Thymus (tissue), 11 donors: Measurements from ENCODE around the gene CDK9. TPM values are rescaled to one million over a fixed set of nuclear protein-coding genes. Genes with fewer than 3 reads are reported as not detected.

Experiments
- DNase-seq, 9 donors: peaks; one replicate each; pipeline ENCODE4 v3.0.0-alpha.2; 2013; ENCODE audit warnings: low spot score in 9 of 9, low read depth in 6 of 9, missing footprints in 1 of 9
- H3K27ac ChIP-seq, 2 donors: one replicate each; pipeline ENCODE4 v1.5.1; 2013; ENCODE audit warnings: control low read depth in 1 of 2, low read depth in 1 of 2, low read length in 1 of 2, mild to moderate bottlenecking in 1 of 2, moderate library complexity in 1 of 2
- H3K27me3 ChIP-seq, 2 donors: one replicate each; pipeline ENCODE4 v1.5.1; 2013; ENCODE audit warnings: low read length in 1 of 2; ENCODE audit not compliant: control insufficient read depth in 2 of 2, insufficient read depth in 1 of 2
- H3K36me3 ChIP-seq, 2 donors: one replicate each; pipeline ENCODE4 v1.5.1; 2013; ENCODE audit warnings: low read length in 1 of 2, mild to moderate bottlenecking in 1 of 2, moderate library complexity in 1 of 2; ENCODE audit not compliant: control insufficient read depth in 2 of 2, insufficient read depth in 2 of 2
- H3K4me1 ChIP-seq, 2 donors: one replicate each; pipeline ENCODE4 v1.5.1; 2013; ENCODE audit warnings: low read length in 2 of 2; ENCODE audit not compliant: control insufficient read depth in 2 of 2, insufficient read depth in 2 of 2
- H3K4me3 ChIP-seq, 2 donors: one replicate each; pipeline ENCODE4 v1.5.1; 2013; ENCODE audit warnings: low read length in 2 of 2, control low read depth in 1 of 2, mild to moderate bottlenecking in 1 of 2
- H3K9me3 ChIP-seq, 2 donors: one replicate each; pipeline ENCODE4 v1.5.1; 2013; ENCODE audit warnings: low read length in 1 of 2, mild to moderate bottlenecking in 1 of 2; ENCODE audit not compliant: control insufficient read depth in 2 of 2, insufficient read depth in 1 of 2
- WGBS: extraction: QIAGEN DNeasy Blood & Tissue Kit; methylation state at CpG from one replicate; pipeline ENCODE4 v1.1.7; 2013; 5-methylcytosine and 5-hydroxymethylcytosine counted together
- polyA plus RNA-seq: library from polyadenylated mRNA; stranded (reverse); fragments of 200-250 nt; gene quantifications from one replicate; pipeline ENCODE4 v1.2.3, GENCODE V29; 2013
- total RNA-seq: library from RNA; stranded (reverse); fragments of 120-200 nt; gene quantifications from one replicate; pipeline ENCODE4 v1.2.4, GENCODE V29; 2013
- donor health status: healthy.

Gene CDK9
- total and polyA plus RNA-seq, 2 donors = 38.9 to 122 TPM

GRCh38 chr9:127767909-127768331, 17.9 kb upstream of the CDK9 start:
- Histone ChIP-seq H3K4me1 (peaks cover 38 to 69% of the 10 kb centered on the region in 2 donors), H3K9me3 (no peaks in the 10 kb centered on the region), H3K4me3 (peak overlapping the region in 1 of 2 donors; percentile 9), H3K27me3 (no peaks in the 10 kb centered on the region), H3K27ac (peak overlapping the region in 1 of 2 donors; percentile 48), H3K36me3 (peaks cover 68 to 78% of the 10 kb centered on the region in 2 donors)
- no peak for DNase-seq
- 91% methylated on average over 13 of the region's 13 CpGs for WGBS

- Histone ChIP-seq H3K27ac (peak overlapping the region in 1 of 2 donors; percentile 48), H3K27me3 (no peaks in the 10 kb centered on the region), H3K4me1 (peaks cover 38 to 76% of the 10 kb centered on the region in 2 donors), H3K4me3 (no peak overlapping the region), H3K9me3 (no peaks in the 10 kb centered on the region), H3K36me3 (peaks cover 69 to 79% of the 10 kb centered on the region in 2 donors)
- 85% methylated on average over 8 of the region's 8 CpGs for whole genome bisulfite sequencing
- no peak for DNase-seq
Observed at GRCh38 chr9:127768698-127769097, 17.1 kb upstream of the CDK9 start.

- Histone ChIP-seq H3K36me3 (peaks cover 69 to 82% of the 10 kb centered on the region in 2 donors), H3K27ac (peak overlapping the region in 1 of 2 donors; percentile 1), H3K27me3 (no peaks in the 10 kb centered on the region), H3K9me3 (no peaks in the 10 kb centered on the region), H3K4me1 (peaks cover 41 to 78% of the 10 kb centered on the region in 2 donors), H3K4me3 (no peak overlapping the region)
- DNase-seq = no peak
- WGBS = 96% methylated on average over 5 of the region's 5 CpGs
Observed at GRCh38 chr9:127769101-127769500, 16.7 kb upstream of the CDK9 start.

- H3K27ac ChIP-seq = peak overlapping the region; percentile 85 to 87
- peak overlapping the region; percentile 55 to 59 for H3K4me3 ChIP-seq
- 11% methylated on average over 4 of the region's 4 CpGs for WGBS
- H3K27me3 ChIP-seq = no peaks in the 10 kb centered on the region
- peaks cover 49 to 82% of the 10 kb centered on the region in 2 donors for H3K4me1 ChIP-seq
- peaks cover 65 to 86% of the 10 kb centered on the region in 2 donors for H3K36me3 ChIP-seq
- peak in 2 of 9 donors; percentile 42 to 57 for DNase-seq
- no peaks in the 10 kb centered on the region for H3K9me3 ChIP-seq
Observed at GRCh38 chr9:127769929-127770582, 15.8 kb upstream of the CDK9 start.

GRCh38 chr9:127770583-127770904, 15.3 kb upstream of the CDK9 start:
- WGBS = 48% methylated on average over 3 of the region's 3 CpGs
- Histone ChIP-seq H3K27me3 (no peaks in the 10 kb centered on the region), H3K4me1 (peaks cover 50 to 87% of the 10 kb centered on the region in 2 donors), H3K4me3 (peak overlapping the region; percentile 55 to 59), H3K27ac (peak overlapping the region; percentile 85 to 87), H3K36me3 (peaks cover 61 to 82% of the 10 kb centered on the region in 2 donors), H3K9me3 (no peaks in the 10 kb centered on the region)
- DNase-seq = no peak

GRCh38 chr9:127770905-127771569, 14.8 kb upstream of the CDK9 start:
- H3K36me3 ChIP-seq = peaks cover 58 to 78% of the 10 kb centered on the region in 2 donors
- 7% methylated on average over 43 of the region's 43 CpGs for WGBS
- peak overlapping the region; percentile 85 to 87 for H3K27ac ChIP-seq
- peak in 8 of 9 donors; percentile 91 to 98 (median 95) for DNase-seq
- no peaks in the 10 kb centered on the region for H3K27me3 ChIP-seq
- H3K9me3 ChIP-seq = no peaks in the 10 kb centered on the region
- peaks cover 50 to 92% of the 10 kb centered on the region in 2 donors for H3K4me1 ChIP-seq
- peak overlapping the region; percentile 55 to 59 for H3K4me3 ChIP-seq

GRCh38 chr9:127771570-127772189, 14.2 kb upstream of the CDK9 start:
- WGBS = 19% methylated on average over 19 of the region's 19 CpGs
- no peaks in the 10 kb centered on the region for H3K9me3 ChIP-seq
- peak in 1 of 9 donors; percentile 93 for DNase-seq
- peaks cover 52 to 72% of the 10 kb centered on the region in 2 donors for H3K36me3 ChIP-seq
- no peaks in the 10 kb centered on the region for H3K27me3 ChIP-seq
- H3K27ac ChIP-seq = peak overlapping the region; percentile 19 to 89
- peaks cover 50 to 93% of the 10 kb centered on the region in 2 donors for H3K4me1 ChIP-seq
- H3K4me3 ChIP-seq = peak overlapping the region in 1 of 2 donors; percentile 55

GRCh38 chr9:127772603-127773002, 13.2 kb upstream of the CDK9 start:
- Histone ChIP-seq H3K36me3 (peaks cover 43 to 62% of the 10 kb centered on the region in 2 donors), H3K27me3 (no peaks in the 10 kb centered on the region), H3K9me3 (no peaks in the 10 kb centered on the region), H3K27ac (peak overlapping the region in 1 of 2 donors; percentile 74), H3K4me1 (peaks cover 45 to 84% of the 10 kb centered on the region in 2 donors), H3K4me3 (no peak overlapping the region)
- WGBS = 98% methylated on average over 5 of the region's 5 CpGs
- DNase-seq = no peak

GRCh38 chr9:127773272-127773671, 12.6 kb upstream of the CDK9 start:
- Histone ChIP-seq H3K4me1 (peaks cover 38 to 77% of the 10 kb centered on the region in 2 donors), H3K36me3 (peaks cover 36 to 56% of the 10 kb centered on the region in 2 donors), H3K4me3 (no peak overlapping the region), H3K27ac (peak overlapping the region in 1 of 2 donors; percentile 74), H3K9me3 (no peaks in the 10 kb centered on the region), H3K27me3 (no peaks in the 10 kb centered on the region)
- 95% methylated on average over 3 of the region's 3 CpGs for WGBS
- no peak for DNase-seq
